H9 (cell line): ENCODE data around the gene CLEC10A. TPM values are rescaled to one million over a fixed set of nuclear protein-coding genes. Genes with fewer than 3 reads are reported as not detected.

Source experiments
- DNase-seq: peaks from one replicate; pipeline ENCODE4 v3.0.0-alpha.2; 2017
- H2AFZ ChIP-seq: one replicate; pipeline ENCODE4 v1.6.1; 2013; ENCODE audit warnings: mild to moderate bottlenecking, low read length, control low read depth, moderate library complexity
- H2AK5ac ChIP-seq: 2 replicates; pipeline ENCODE4 v1.6.1; 2013; ENCODE audit warnings: low read length, control low read depth, mixed read lengths; ENCODE audit not compliant: insufficient read length
- H2BK120ac ChIP-seq: one replicate; pipeline ENCODE4 v1.6.1; 2013; ENCODE audit warnings: low read depth, mild to moderate bottlenecking, low read length, control low read depth, inconsistent platforms; ENCODE audit not compliant: poor library complexity, severe bottlenecking
- H2BK12ac ChIP-seq: 2 replicates; pipeline ENCODE4 v1.6.1; 2013; ENCODE audit warnings: low read length, control low read depth, mixed read lengths, low read depth; ENCODE audit not compliant: insufficient read length
- H2BK15ac ChIP-seq: 2 replicates; pipeline ENCODE4 v1.6.1; 2013; ENCODE audit warnings: low read depth, low read length, control low read depth
- H2BK20ac ChIP-seq: one replicate; pipeline ENCODE4 v1.6.1; 2013; ENCODE audit warnings: low read depth, mild to moderate bottlenecking, low read length, control low read depth, inconsistent platforms; ENCODE audit not compliant: poor library complexity, severe bottlenecking
- H2BK5ac ChIP-seq: 2 replicates; pipeline ENCODE4 v1.6.1; 2013; ENCODE audit warnings: low read length, control low read depth, mixed read lengths; ENCODE audit not compliant: insufficient read length
- H3K14ac ChIP-seq: 2 replicates; pipeline ENCODE4 v1.6.1; 2013; ENCODE audit warnings: low read length, control low read depth; ENCODE audit not compliant: insufficient read depth
- H3K18ac ChIP-seq: 2 replicates; pipeline ENCODE4 v1.6.1; 2013; ENCODE audit warnings: low read depth, mild to moderate bottlenecking, mixed read lengths, low read length, control low read depth; ENCODE audit not compliant: insufficient read length
- H3K23ac ChIP-seq: 2 replicates; pipeline ENCODE4 v1.6.1; 2013; ENCODE audit warnings: low read length, control low read depth, mixed read lengths, low read depth; ENCODE audit not compliant: insufficient read length
- H3K23me2 ChIP-seq: 2 replicates; pipeline ENCODE4 v1.6.1; 2013; ENCODE audit warnings: low read depth, mild to moderate bottlenecking, mixed read lengths, low read length, control low read depth; ENCODE audit not compliant: insufficient read length, poor library complexity, severe bottlenecking
- H3K27ac ChIP-seq: 2 replicates; pipeline ENCODE4 v1.5.1; 2013; ENCODE audit warnings: low read length, control low read depth, mixed read lengths, low read depth; ENCODE audit not compliant: insufficient read length
- H3K27me3 ChIP-seq: 2 replicates; pipeline ENCODE4 v1.6.1; 2013; ENCODE audit warnings: low read length, control low read depth, inconsistent platforms; ENCODE audit not compliant: insufficient read depth
- H3K4ac ChIP-seq: 2 replicates; pipeline ENCODE4 v1.6.1; 2013; ENCODE audit warnings: low read depth, mild to moderate bottlenecking, control low read depth, inconsistent platforms, low read length, moderate library complexity
- H3K4me1 ChIP-seq: 2 replicates; pipeline ENCODE4 v1.6.1; 2013; ENCODE audit warnings: low read length, control low read depth, inconsistent platforms; ENCODE audit not compliant: insufficient read depth
- H3K4me2 ChIP-seq: 2 replicates; pipeline ENCODE4 v1.6.1; 2013; ENCODE audit warnings: low read length, control low read depth, mixed read lengths; ENCODE audit not compliant: insufficient read length, insufficient read depth
- H3K56ac ChIP-seq: 2 replicates; pipeline ENCODE4 v1.6.1; 2013; ENCODE audit warnings: low read depth, mild to moderate bottlenecking, mixed read lengths, low read length, control low read depth; ENCODE audit not compliant: insufficient read length
- H3K79me1 ChIP-seq: 2 replicates; pipeline ENCODE4 v1.6.1; 2013; ENCODE audit warnings: low read depth, mild to moderate bottlenecking, moderate library complexity, low read length, control low read depth, inconsistent platforms; ENCODE audit not compliant: insufficient read depth, poor library complexity, severe bottlenecking
- H3K79me2 ChIP-seq: 2 replicates; pipeline ENCODE4 v1.6.1; 2013; ENCODE audit warnings: low read length, control low read depth, inconsistent platforms; ENCODE audit not compliant: insufficient read depth
- H3K9ac ChIP-seq: 2 replicates; pipeline ENCODE4 v1.6.1; 2013; ENCODE audit warnings: low read length, control low read depth, mixed read lengths; ENCODE audit not compliant: insufficient read length; ENCODE audit errors: extremely low read depth
- H3K9me3 ChIP-seq: one replicate; pipeline ENCODE4 v1.6.1; 2013; ENCODE audit warnings: low read depth, low read length, inconsistent platforms; ENCODE audit not compliant: control insufficient read depth
- H3T11ph ChIP-seq: one replicate; pipeline ENCODE4 v1.6.1; 2013; ENCODE audit warnings: mild to moderate bottlenecking, low read length, control low read depth, inconsistent platforms
- H4K20me1 ChIP-seq: one replicate; pipeline ENCODE4 v1.6.1; 2013; ENCODE audit not compliant: control insufficient read depth, insufficient read length, insufficient read depth
- H4K5ac ChIP-seq: 2 replicates; pipeline ENCODE4 v1.6.1; 2013; ENCODE audit warnings: low read depth, mild to moderate bottlenecking, mixed read lengths, low read length, control low read depth; ENCODE audit not compliant: insufficient read length
- H4K8ac ChIP-seq: replicated peaks from 2 replicates; pipeline ENCODE4 v1.6.1; 2013; ENCODE audit warnings: low read length, control low read depth, mixed read lengths, low read depth; ENCODE audit not compliant: insufficient read length
- H4K91ac ChIP-seq: 2 replicates; pipeline ENCODE4 v1.6.1; 2013; ENCODE audit warnings: low read depth, mild to moderate bottlenecking, moderate library complexity, mixed read lengths, low read length, control low read depth; ENCODE audit not compliant: insufficient read length
- H3K27ac Mint-ChIP-seq, 3 experiments: 2 replicates in 2 of 3; 3 replicates in 1 of 3; pipeline ENCODE4 v1.8.0; 2020 to 2021; ENCODE audit warnings: mixed read lengths in 3 of 3, mild to moderate bottlenecking in 1 of 3, moderate library complexity in 1 of 3
- H3K27me3 Mint-ChIP-seq: 2 replicates; pipeline ENCODE4 v1.8.0; 2021; ENCODE audit warnings: low read depth, mild to moderate bottlenecking, moderate library complexity, mixed read lengths
- H3K36me3 Mint-ChIP-seq, 3 experiments: 2 replicates in 2 of 3; 3 replicates in 1 of 3; pipeline ENCODE4 v1.8.0; 2020 to 2021; ENCODE audit warnings: low read depth in 3 of 3, mixed read lengths in 3 of 3; ENCODE audit not compliant: insufficient read depth in 1 of 3
- H3K4me1 Mint-ChIP-seq, 2 experiments: 2 replicates each; pipeline ENCODE4 v1.8.0; 2020; ENCODE audit warnings: mixed read lengths in 2 of 2
- H3K4me3 Mint-ChIP-seq, 2 experiments: 2 replicates in 1 of 2; 3 replicates in 1 of 2; pipeline ENCODE4 v1.8.0; 2020 to 2021; ENCODE audit warnings: mild to moderate bottlenecking in 2 of 2, mixed read lengths in 2 of 2, moderate library complexity in 1 of 2
- H3K9me3 Mint-ChIP-seq, 2 experiments: 2 replicates in 1 of 2; 3 replicates in 1 of 2; pipeline ENCODE4 v1.8.0; 2020; ENCODE audit warnings: mild to moderate bottlenecking in 2 of 2, mixed read lengths in 2 of 2, moderate library complexity in 1 of 2
- WGBS: extraction: QIAGEN DNeasy Blood & Tissue Kit; methylation state at CpG from one replicate; pipeline ENCODE4 v1.1.7; 2013; ENCODE audit warnings: missing lambda C conversion rate, low lambda C conversion rate, mixed read lengths; ENCODE audit not compliant: insufficient read length; ENCODE audit errors: extremely low coverage; 5-methylcytosine and 5-hydroxymethylcytosine counted together
- total RNA-seq: library from RNA; stranded (reverse); gene quantifications from 2 replicates; pipeline ENCODE4 v1.2.1, GENCODE V29; 2021
- TF ChIP-seq, protein P1 (sequence below): fragments of 200-600 bp; sonication (generic); conservative IDR thresholded peaks from 3 replicates; pipeline ENCODE4 v1.8.0; 2021; ENCODE audit warnings: antibody characterized with exemption, mild to moderate bottlenecking

CLEC10A gene
- total RNA-seq, 1 experiment from 2014 or later, result not detected

- no peak within 1 kb of the TSS for H2BK12ac ChIP-seq
- no peaks in the 10 kb centered on the region for H3K79me1 ChIP-seq
- peak within 1 kb of the TSS; percentile 4 for H3K18ac ChIP-seq
- Mint-ChIP-seq H3K9me3 (no peaks in the 10 kb centered on the region; a peak in 1 of 5 replicates), H3K36me3 (peaks cover 0 to 2% (median 0%) of the 10 kb centered on the region in 3 experiments; a peak in 1 of 7 replicates), H3K4me1 (peaks cover 17 to 18% of the 10 kb centered on the region in 2 experiments), H3K27ac (peak within 1 kb of the TSS in 1 of 3 experiments; percentile 52; a peak in 2 of 7 replicates), H3K27me3 (peaks cover 4% of the 10 kb centered on the region), H3K4me3 (no peak within 1 kb of the TSS)
- no peak within 1 kb of the TSS for H2AFZ ChIP-seq
- no peak within 1 kb of the TSS for H3K4ac ChIP-seq
- H3K9ac ChIP-seq, result no peak within 1 kb of the TSS
- no peak within 1 kb of the TSS for H2BK20ac ChIP-seq
- no peak within 1 kb of the TSS; the same call in 1 of the 2 replicates for H3K14ac ChIP-seq
- no peak within 1 kb of the TSS for H2BK5ac ChIP-seq
- H3K27me3 ChIP-seq, result no peaks in the 10 kb centered on the region; the same call in 1 of the 2 replicates
- H4K5ac ChIP-seq, result no peak within 1 kb of the TSS
- no peaks in the 10 kb centered on the region for H3K23me2 ChIP-seq
- H2AK5ac ChIP-seq, result no peak within 1 kb of the TSS
- no peak within 1 kb of the TSS for H3K4me2 ChIP-seq
- no peak within 1 kb of the TSS for H4K8ac ChIP-seq
- H3K79me2 ChIP-seq, result no peaks in the 10 kb centered on the region
- no peak within 1 kb of the TSS for H4K91ac ChIP-seq
- H2BK15ac ChIP-seq, result no peak within 1 kb of the TSS
- H3T11ph ChIP-seq, result no peak within 1 kb of the TSS
- no peak within 1 kb of the TSS for H3K23ac ChIP-seq
- TF ChIP-seq, protein P1, sequence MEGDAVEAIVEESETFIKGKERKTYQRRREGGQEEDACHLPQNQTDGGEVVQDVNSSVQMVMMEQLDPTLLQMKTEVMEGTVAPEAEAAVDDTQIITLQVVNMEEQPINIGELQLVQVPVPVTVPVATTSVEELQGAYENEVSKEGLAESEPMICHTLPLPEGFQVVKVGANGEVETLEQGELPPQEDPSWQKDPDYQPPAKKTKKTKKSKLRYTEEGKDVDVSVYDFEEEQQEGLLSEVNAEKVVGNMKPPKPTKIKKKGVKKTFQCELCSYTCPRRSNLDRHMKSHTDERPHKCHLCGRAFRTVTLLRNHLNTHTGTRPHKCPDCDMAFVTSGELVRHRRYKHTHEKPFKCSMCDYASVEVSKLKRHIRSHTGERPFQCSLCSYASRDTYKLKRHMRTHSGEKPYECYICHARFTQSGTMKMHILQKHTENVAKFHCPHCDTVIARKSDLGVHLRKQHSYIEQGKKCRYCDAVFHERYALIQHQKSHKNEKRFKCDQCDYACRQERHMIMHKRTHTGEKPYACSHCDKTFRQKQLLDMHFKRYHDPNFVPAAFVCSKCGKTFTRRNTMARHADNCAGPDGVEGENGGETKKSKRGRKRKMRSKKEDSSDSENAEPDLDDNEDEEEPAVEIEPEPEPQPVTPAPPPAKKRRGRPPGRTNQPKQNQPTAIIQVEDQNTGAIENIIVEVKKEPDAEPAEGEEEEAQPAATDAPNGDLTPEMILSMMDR, result no peak
- H4K20me1 ChIP-seq, result no peaks in the 10 kb centered on the region
- no peak within 1 kb of the TSS for H2BK120ac ChIP-seq
- H3K4me1 ChIP-seq, result no peaks in the 10 kb centered on the region; the same call in 1 of the 2 replicates
- no peak within 1 kb of the TSS for H3K27ac ChIP-seq
- no peak within 1 kb of the TSS for H3K56ac ChIP-seq
- no peak for DNase-seq
- H3K9me3 ChIP-seq, result no peaks in the 10 kb centered on the region
- no CpG with 5 or more reads among the region's 14 CpGs for WGBS
Measured at GRCh38 chr17:7114241-7114874, 34.3 kb upstream of the CLEC10A start, which contains the start of gene ASGR2. Gene ASGR2, minus strand, starts transcription at chr17:7114822. Its CDS starts 582 bp downstream, at chr17:7114240.
